ENCODE measurements around the gene ZNF217.
A peak's percentile ranks its signal among the peaks of the same experiment; 100 is the strongest.
"Not testable (repeated sequence)": the region's sequence is repeated elsewhere in the genome, so short reads cannot be mapped to it uniquely, and the experiment has no call there.

ZNF217 gene

GRCh38 chr20:53562104-53562764 is 31.4 kb downstream of the ZNF217 start:
- not testable (repeated sequence) for DNase-seq

GRCh38 chr20:53561505-53561904 is 32.1 kb downstream of the ZNF217 start:
- no peak for DNase-seq

- no peak for DNase-seq
Measured at GRCh38 chr20:53559816-53560215, 33.8 kb downstream of the ZNF217 start.

GRCh38 chr20:53557130-53557529 is 36.5 kb downstream of the ZNF217 start:
- no peak for DNase-seq

DNA sequence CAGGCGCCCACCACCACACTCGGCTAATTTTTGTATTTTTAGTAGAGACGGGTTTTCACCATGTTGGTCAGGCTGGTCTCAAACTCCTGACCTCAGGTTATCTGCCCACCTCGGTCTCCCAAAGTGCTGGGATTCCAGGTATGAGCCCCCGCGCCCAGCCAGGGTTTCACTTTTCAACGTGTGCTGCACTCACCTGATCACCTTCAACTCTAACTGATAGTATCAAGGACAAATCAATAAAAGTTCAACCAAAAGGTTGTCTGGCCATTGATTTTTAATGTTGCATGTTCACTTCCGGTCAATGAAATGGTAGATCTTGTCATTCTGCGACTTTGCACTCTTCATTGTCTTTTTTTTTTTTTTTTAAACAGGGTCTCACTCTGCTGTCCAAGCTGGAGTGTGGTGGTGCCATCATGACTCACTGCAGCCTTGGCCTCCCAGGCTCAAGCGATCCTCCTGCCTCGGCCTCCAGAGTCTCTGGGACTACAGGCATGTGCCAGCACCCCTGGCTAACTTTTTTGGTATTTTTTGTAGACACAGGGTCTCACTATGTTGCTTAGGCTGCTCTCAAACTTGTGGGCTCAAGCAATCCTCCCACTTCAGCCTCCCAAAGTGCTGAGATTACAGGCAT is 37.3 kb downstream of the ZNF217 start:
- no peak for DNase-seq

DNA sequence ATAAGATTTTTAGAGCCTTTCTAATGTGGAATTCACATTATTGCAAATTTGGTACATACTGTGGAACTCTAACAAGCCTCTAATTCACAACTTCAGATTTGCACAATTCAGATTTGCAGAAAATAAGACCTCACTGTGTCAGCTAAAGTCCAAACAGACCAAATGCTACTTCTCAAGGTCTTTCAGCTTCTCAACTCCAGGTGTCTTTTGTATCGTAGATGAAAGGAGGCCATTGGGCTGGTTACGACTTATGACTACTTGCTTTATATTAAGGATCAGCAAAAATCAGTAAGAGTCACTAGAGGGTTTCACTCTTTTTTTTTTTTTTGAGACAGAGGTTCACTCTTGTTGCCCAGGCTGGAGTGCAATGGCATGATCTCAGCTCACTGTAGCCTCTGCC is 37.8 kb downstream of the ZNF217 start:
- DNase-seq, result no peak

DNA sequence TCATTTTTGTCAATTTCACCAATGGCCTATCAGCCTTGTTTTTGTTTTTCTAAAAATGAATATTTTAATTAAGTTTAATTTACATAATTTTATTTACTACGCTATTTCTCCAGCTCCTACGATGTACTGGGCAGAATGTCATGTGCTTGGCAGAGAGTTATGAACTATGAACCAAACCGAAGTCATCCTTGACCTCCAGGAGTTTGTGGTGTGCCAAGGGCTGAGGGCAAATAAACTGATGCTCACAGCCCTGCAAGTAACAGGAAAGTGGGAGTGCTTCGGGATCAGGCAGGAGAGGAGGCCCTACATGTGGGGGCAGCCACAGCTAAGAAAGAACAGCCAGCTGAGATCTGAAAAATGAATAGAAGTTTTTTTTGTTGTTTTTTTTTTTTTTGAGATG is 38.6 kb downstream of the ZNF217 start:
- DNase-seq, result no peak

- not testable (repeated sequence) for DNase-seq
Measured at GRCh38 chr20:53552572-53552893, 41.1 kb downstream of the ZNF217 start.

- not testable (repeated sequence) for DNase-seq
Measured at GRCh38 chr20:53551719-53552571, 41.7 kb downstream of the ZNF217 start.

GRCh38 chr20:53550280-53551187 is 43.1 kb downstream of the ZNF217 start:
- no peak for DNase-seq

- DNase-seq, result peak; percentile 59
Measured at GRCh38 chr20:53547664-53548239, 45.9 kb downstream of the ZNF217 start.

GRCh38 chr20:53539516-53539915 is 54.1 kb downstream of the ZNF217 start:
- no peak for DNase-seq

DNA sequence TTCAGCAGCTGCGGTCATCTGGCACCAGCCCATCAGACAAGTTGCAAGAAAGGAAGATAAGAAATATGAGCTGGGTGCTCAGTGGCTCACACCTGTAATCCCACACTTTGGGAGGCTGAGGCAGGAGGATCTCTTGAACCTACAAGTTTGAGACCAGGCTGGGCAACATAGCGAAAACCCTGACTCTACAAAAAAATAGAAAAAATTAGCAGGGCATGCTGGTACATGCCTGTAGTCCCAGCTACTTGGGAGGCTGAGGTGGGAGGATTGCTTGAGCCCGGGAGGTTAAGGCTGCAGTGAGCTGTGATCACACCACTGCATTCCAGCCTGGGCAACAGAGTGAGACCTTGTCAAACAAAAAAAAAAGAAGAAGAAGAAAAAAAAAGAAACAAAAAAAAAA is 57.3 kb downstream of the ZNF217 start:
- not testable (repeated sequence) for DNase-seq

GRCh38 chr20:53535878-53536277 is 57.8 kb downstream of the ZNF217 start:
- DNase-seq, result no peak

- no peak for DNase-seq
Measured at GRCh38 chr20:53534037-53534436, 59.6 kb downstream of the ZNF217 start.

GRCh38 chr20:53533500-53533899 is 60.1 kb downstream of the ZNF217 start:
- DNase-seq, result no peak

GRCh38 chr20:53532654-53533312 is 60.9 kb downstream of the ZNF217 start:
- not testable (repeated sequence) for DNase-seq

DNA sequence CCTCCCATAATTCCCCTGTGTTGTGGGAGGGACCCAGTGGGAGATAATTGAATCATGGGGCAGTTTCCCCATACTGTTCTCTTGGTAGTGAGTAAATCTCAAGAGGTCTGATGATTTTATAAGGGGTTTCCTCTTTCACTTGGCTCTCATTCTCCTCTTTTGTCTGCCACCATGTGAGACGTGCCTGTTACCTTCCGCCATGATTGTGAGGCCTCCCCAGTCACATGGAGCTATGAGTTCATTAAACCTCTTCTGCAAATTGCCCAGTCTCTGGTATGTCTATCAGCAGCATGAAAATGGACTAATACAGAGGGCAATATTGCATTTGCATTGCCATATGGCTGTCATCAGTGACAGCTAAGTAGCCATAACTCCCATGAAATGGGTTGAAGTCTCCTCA is 63.2 kb downstream of the ZNF217 start:
- DNase-seq, result no peak

- DNase-seq, result no peak
Measured at GRCh38 chr20:53529658-53530057, 64.0 kb downstream of the ZNF217 start.

- no peak for DNase-seq
Measured at GRCh38 chr20:53527196-53527595, 66.4 kb downstream of the ZNF217 start.

DNA sequence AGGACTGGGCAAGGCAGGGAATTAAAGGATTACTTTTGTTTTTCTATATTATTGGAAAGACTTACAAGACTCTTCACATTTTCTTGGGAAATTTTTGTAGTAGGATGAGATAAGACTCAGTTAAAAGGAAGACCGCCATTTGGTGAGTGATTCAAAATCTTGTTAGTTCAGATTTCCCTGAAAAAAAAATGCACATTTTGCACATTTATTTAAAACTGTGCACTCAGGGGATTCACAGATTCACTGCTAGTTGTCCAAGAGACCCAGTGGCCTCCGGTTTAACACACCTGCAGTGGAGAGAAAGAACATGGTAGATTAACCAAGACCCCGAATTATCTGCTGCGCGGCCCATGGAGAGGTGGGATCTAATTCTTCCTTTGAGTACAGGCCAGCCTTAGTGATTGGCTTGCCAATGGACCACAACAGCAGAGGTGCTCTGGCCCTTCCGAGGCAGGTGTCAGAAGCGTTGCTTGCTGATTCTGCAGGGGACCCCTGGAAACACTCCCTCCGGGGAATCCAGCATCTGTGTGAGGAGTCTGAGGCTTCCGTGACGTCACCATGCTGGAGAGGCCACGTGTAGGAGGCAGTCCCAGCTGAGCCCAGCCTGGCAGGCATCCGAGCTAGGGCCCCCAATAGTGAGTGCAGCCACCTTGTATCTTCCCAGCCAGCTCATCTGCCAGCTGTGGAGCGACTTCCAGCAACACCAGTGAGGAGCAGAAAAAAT is 68.9 kb downstream of the ZNF217 start:
- no peak for DNase-seq
